CD8-positive, alpha-beta memory T cell (primary cell): ENCODE results near the gene CBFA2T2. TPM values are rescaled to one million over a fixed set of nuclear protein-coding genes. Genes with fewer than 3 reads are reported as not detected.

Experiments used
- CTCF ChIA-PET: fragments of 350-600 bp; sonication (Branson Sonifier 250); formaldehyde crosslinking; loops from one replicate; lab custom pipeline; 2021; ENCODE audit warnings: antibody characterized with exemption; lab: Charles Lee
- POLR2A ChIA-PET: fragments of 350-600 bp; sonication (Branson Sonifier 250); formaldehyde crosslinking; loops from one replicate; lab custom pipeline; 2021; ENCODE audit warnings: antibody characterized with exemption; lab: Charles Lee
- DNase-seq, 5 donors: peaks; one replicate each; pipeline versions ENCODE4 v3.0.0 to v3.0.0-alpha.2; 2020 to 2022; ENCODE audit warnings: mixed read lengths in 1 of 5
- H3K27ac ChIP-seq: one replicate; pipeline ENCODE4 v1.7.0; 2013; ENCODE audit warnings: low read depth, mild to moderate bottlenecking, low read length, moderate library complexity
- H3K27me3 ChIP-seq: 2 replicates; pipeline ENCODE4 v1.7.0; 2013; ENCODE audit warnings: low read length, mild to moderate bottlenecking; ENCODE audit not compliant: insufficient read depth, poor library complexity, severe bottlenecking
- H3K36me3 ChIP-seq: 2 replicates; pipeline ENCODE4 v1.7.0; 2013; ENCODE audit warnings: mild to moderate bottlenecking, low read length, moderate library complexity; ENCODE audit not compliant: insufficient read depth
- H3K4me1 ChIP-seq: 2 replicates; pipeline ENCODE4 v1.7.0; 2013; ENCODE audit warnings: mild to moderate bottlenecking, low read length, moderate library complexity; ENCODE audit not compliant: insufficient read depth
- H3K4me3 ChIP-seq: 2 replicates; pipeline ENCODE4 v1.7.0; 2013; ENCODE audit warnings: mild to moderate bottlenecking, low read length
- H3K9me3 ChIP-seq: 2 replicates; pipeline ENCODE4 v1.7.0; 2013; ENCODE audit warnings: mild to moderate bottlenecking, low read length
- H3K27ac Mint-ChIP-seq, 8 donors: one replicate each; pipeline ENCODE4 v1.8.0; 2020 to 2021; ENCODE audit warnings: mixed read lengths in 8 of 8, mild to moderate bottlenecking in 6 of 8, inconsistent platforms in 3 of 8, moderate library complexity in 3 of 8
- H3K27me3 Mint-ChIP-seq, 2 donors: one replicate each; pipeline ENCODE4 v1.8.0; 2020 to 2021; ENCODE audit warnings: mixed read lengths in 2 of 2, mild to moderate bottlenecking in 1 of 2, moderate library complexity in 1 of 2
- H3K36me3 Mint-ChIP-seq, 3 donors: one replicate each; pipeline ENCODE4 v1.8.0; 2020 to 2021; ENCODE audit warnings: mixed read lengths in 3 of 3, inconsistent platforms in 1 of 3, mild to moderate bottlenecking in 1 of 3
- H3K4me1 Mint-ChIP-seq, 3 donors: one replicate each; pipeline ENCODE4 v1.8.0; 2020 to 2021; ENCODE audit warnings: mixed read lengths in 3 of 3, inconsistent platforms in 1 of 3, mild to moderate bottlenecking in 1 of 3
- H3K4me3 Mint-ChIP-seq, 7 donors: one replicate each; pipeline ENCODE4 v1.8.0; 2020 to 2021; ENCODE audit warnings: mixed read lengths in 7 of 7, mild to moderate bottlenecking in 6 of 7, moderate library complexity in 4 of 7, inconsistent platforms in 2 of 7
- H3K9me3 Mint-ChIP-seq, 5 donors: one replicate each; pipeline ENCODE4 v1.8.0; 2020 to 2022; ENCODE audit warnings: mixed read lengths in 5 of 5, mild to moderate bottlenecking in 3 of 5, moderate library complexity in 2 of 5, inconsistent platforms in 1 of 5
- polyA plus RNA-seq: library from polyadenylated mRNA; unstranded; fragments of 300-500 nt; fragmentation: Illumina TruSeq; gene quantifications from one replicate; pipeline ENCODE4 v1.2.3, GENCODE V29; 2021
- total RNA-seq, 2 experiments: library from RNA; stranded (reverse); gene quantifications; one replicate each; pipeline ENCODE4 v1.2.3, GENCODE V29; 2021

CBFA2T2 gene
- total and polyA plus RNA-seq, 3 experiments from 2014 or later = 10.7 to 25.8 (median 11.9) TPM

DNA sequence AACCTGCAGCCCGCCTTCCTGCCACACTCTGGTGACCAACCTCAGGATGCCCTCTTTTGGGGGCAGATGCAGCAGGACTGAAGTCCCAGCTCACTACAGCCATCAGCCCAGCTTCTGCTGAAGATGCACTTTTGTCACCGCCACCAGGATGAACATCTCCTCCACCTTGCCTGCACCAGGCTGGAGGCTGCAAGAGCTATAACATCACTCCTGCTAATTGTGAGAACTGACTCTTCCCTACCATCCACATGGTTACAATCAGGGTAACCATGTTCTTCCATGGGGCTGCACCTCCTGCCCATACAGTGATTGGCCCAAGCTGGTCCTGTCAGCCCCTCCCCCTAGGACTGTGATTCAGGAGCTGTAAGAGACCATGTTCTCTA is 174.9 kb downstream of the CBFA2T2 start:
- Mint-ChIP-seq H3K9me3 (no peaks in the 10 kb centered on the region), H3K36me3 (peaks cover 0 to 5% (median 0%) of the 10 kb centered on the region in 3 donors), H3K27ac (peak overlapping the region; percentile 89 to 97 (median 94)), H3K4me3 (peak overlapping the region; percentile 81 to 93 (median 85)), H3K4me1 (peaks cover 34 to 54% (median 37%) of the 10 kb centered on the region in 3 donors), H3K27me3 (no peaks in the 10 kb centered on the region)
- no peaks in the 10 kb centered on the region for H3K36me3 ChIP-seq
- H3K4me3 ChIP-seq = no peak overlapping the region
- H3K9me3 ChIP-seq = no peaks in the 10 kb centered on the region
- DNase-seq = no peak
- ChIA-PET POLR2A (interaction anchor here (1.1 to 2.8 kb wide), 3 partner anchors 175 to 448 kb away, joined by 3 to 16 read pairs (median 7); partner anchors contain the start of genes CBFA2T2, EIF2S2 and SNTA1), CTCF (interaction anchor here (0.7 to 7.2 kb wide), 9 partner anchors 12 to 222 kb away, joined by 3 to 87 read pairs (median 5); partner anchors contain the start of genes CBFA2T2 and SNTA1)
- no peaks in the 10 kb centered on the region for H3K27me3 ChIP-seq
- peaks cover 33% of the 10 kb centered on the region for H3K4me1 ChIP-seq
- peak overlapping the region; percentile 89 for H3K27ac ChIP-seq

GRCh38 chr20:33666293-33667244 is 176.7 kb downstream of the CBFA2T2 start, which contains the start of gene ACTL10:
Gene ACTL10, plus strand, starts transcription at chr20:33666943. Its CDS starts 555 bp downstream, at chr20:33667498.
- peak; percentile 52 to 88 (median 72) for DNase-seq
- H3K9me3 ChIP-seq = no peaks in the 10 kb centered on the region
- Mint-ChIP-seq H3K4me3 (peak within 1 kb of the TSS; percentile 88 to 96 (median 94)), H3K36me3 (peaks cover 0 to 5% (median 0%) of the 10 kb centered on the region in 3 donors), H3K27ac (peak within 1 kb of the TSS; percentile 90 to 97 (median 94)), H3K4me1 (peaks cover 34 to 54% (median 37%) of the 10 kb centered on the region in 3 donors), H3K27me3 (no peaks in the 10 kb centered on the region), H3K9me3 (no peaks in the 10 kb centered on the region)
- H3K4me1 ChIP-seq = peaks cover 33% of the 10 kb centered on the region
- H3K36me3 ChIP-seq = no peaks in the 10 kb centered on the region
- peak within 1 kb of the TSS; percentile 77 for H3K4me3 ChIP-seq
- ChIA-PET POLR2A (interaction anchor here (0.5 to 4.4 kb wide), 10 partner anchors 12 to 223 kb away, joined by 3 to 24 read pairs (median 4); partner anchors contain the start of genes CBFA2T2, SNTA1 and ZNF341), CTCF (interaction anchor here (0.6 to 7.2 kb wide), 25 partner anchors 8 to 265 kb away, joined by 3 to 103 read pairs (median 5); partner anchors contain the start of genes CBFA2T2, CDK5RAP1, E2F1 and ZNF341)
- no peaks in the 10 kb centered on the region for H3K27me3 ChIP-seq
- H3K27ac ChIP-seq = peak within 1 kb of the TSS; percentile 43

DNA sequence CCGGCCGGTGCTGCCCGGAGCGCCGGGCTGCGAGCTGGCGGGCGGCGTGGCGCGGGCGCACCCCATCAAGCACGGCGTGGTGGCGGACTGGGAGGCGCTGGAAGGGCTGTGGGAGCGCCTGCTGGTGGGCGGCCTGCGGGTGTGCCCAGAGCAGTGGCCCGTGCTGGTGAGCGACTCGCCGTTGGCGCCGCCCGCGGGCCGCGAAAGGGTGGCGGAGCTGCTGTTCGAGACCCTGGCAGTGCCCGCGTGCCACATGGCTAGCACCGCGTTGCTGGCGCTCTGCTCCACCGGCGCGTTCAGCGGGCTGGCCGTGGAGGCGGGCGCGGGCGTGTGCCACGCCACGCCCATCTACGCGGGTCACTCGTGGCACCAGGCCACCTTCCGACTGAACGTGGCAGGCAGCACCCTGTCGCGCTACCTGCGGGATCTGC is 177.4 kb downstream of the CBFA2T2 start:
- ChIA-PET POLR2A (interaction anchor here (0.7 to 4.4 kb wide), 11 partner anchors 11 to 224 kb away, joined by 3 to 24 read pairs (median 5); partner anchors contain the start of genes CBFA2T2, SNTA1 and ZNF341), CTCF (interaction anchor here (0.6 to 7.2 kb wide), 37 partner anchors 7 to 266 kb away, joined by 3 to 103 read pairs (median 4); partner anchors contain the start of genes CBFA2T2, CDK5RAP1, E2F1 and PXMP4)
- Histone ChIP-seq H3K4me1 (peaks cover 33% of the 10 kb centered on the region), H3K36me3 (no peaks in the 10 kb centered on the region), H3K27ac (peak overlapping the region; percentile 43), H3K9me3 (no peaks in the 10 kb centered on the region), H3K4me3 (peak overlapping the region; percentile 77), H3K27me3 (no peaks in the 10 kb centered on the region)
- peak overlapping the region; percentile 69 to 94 (median 80) for H3K4me3 Mint-ChIP-seq
- H3K9me3 Mint-ChIP-seq = no peaks in the 10 kb centered on the region
- peaks cover 0 to 5% (median 0%) of the 10 kb centered on the region in 3 donors for H3K36me3 Mint-ChIP-seq
- peak; percentile 34 to 72 (median 41) for DNase-seq
- H3K27me3 Mint-ChIP-seq = no peaks in the 10 kb centered on the region
- H3K4me1 Mint-ChIP-seq = peaks cover 32 to 50% (median 41%) of the 10 kb centered on the region in 3 donors
- H3K27ac Mint-ChIP-seq = peak overlapping the region in 5 of 8 donors; percentile 15 to 75 (median 45)

DNA sequence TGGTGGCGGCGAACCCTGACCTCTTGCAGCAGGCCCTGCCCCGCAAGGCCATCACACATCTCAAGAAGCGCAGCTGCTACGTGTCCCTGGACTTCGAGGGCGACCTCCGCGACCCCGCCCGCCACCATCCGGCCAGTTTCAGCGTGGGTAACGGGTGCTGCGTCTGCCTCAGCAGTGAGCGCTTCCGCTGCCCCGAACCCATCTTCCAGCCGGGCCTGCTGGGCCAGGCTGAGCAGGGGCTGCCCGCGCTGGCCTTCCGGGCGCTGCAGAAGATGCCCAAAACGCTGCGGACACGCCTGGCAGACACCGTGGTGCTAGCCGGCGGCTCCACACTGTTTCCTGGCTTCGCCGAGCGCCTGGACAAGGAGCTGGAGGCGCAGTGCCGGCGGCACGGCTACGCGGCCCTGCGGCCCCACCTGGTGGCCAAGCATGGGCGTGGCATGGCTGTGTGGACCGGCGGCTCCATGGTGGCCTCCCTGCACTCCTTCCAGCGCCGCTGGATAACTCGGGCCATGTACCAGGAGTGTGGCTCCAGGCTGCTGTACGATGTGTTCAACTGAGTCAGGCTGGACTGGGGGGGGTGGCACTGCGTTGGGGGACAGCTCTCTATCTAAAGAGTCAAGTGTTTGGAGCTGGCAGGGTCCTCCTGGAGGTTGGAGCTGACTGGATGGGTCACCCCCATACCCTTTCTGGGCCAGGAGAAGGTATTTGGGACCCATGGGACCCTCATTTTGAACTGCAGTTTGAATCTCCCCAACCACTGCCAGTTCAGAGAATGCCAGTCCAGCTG is 178.0 kb downstream of the CBFA2T2 start:
- Histone ChIP-seq H3K9me3 (no peaks in the 10 kb centered on the region), H3K4me1 (peaks cover 30% of the 10 kb centered on the region), H3K27ac (no peak overlapping the region), H3K27me3 (no peaks in the 10 kb centered on the region), H3K36me3 (no peaks in the 10 kb centered on the region), H3K4me3 (peak overlapping the region; percentile 77)
- CTCF ChIA-PET = interaction anchor here (0.7 to 7.2 kb wide), 43 partner anchors 8 to 409 kb away, joined by 3 to 103 read pairs (median 4); partner anchors contain the start of genes CBFA2T2, CDK5RAP1, E2F1 and PXMP4
- POLR2A ChIA-PET = interaction anchor here (0.6 to 4.4 kb wide), 10 partner anchors 11 to 877 kb away, joined by 3 to 24 read pairs (median 5); partner anchors contain the start of genes CBFA2T2, SNTA1 and ZNF341
- Mint-ChIP-seq H3K4me3 (peak overlapping the region; percentile 69 to 94 (median 80)), H3K27me3 (no peaks in the 10 kb centered on the region), H3K27ac (peak overlapping the region in 7 of 8 donors; percentile 21 to 84 (median 57)), H3K9me3 (no peaks in the 10 kb centered on the region), H3K36me3 (peaks cover 0 to 5% (median 0%) of the 10 kb centered on the region in 3 donors), H3K4me1 (peaks cover 29 to 53% (median 40%) of the 10 kb centered on the region in 3 donors)
- peak; percentile 71 to 82 (median 76) for DNase-seq

GRCh38 chr20:33668466-33669155 is 178.7 kb downstream of the CBFA2T2 start:
- DNase-seq = no peak
- H3K9me3 Mint-ChIP-seq = no peaks in the 10 kb centered on the region
- H3K4me3 Mint-ChIP-seq = peak overlapping the region; percentile 35 to 94 (median 80)
- Histone ChIP-seq H3K9me3 (no peaks in the 10 kb centered on the region), H3K36me3 (no peaks in the 10 kb centered on the region), H3K27ac (no peak overlapping the region), H3K4me3 (no peak overlapping the region), H3K4me1 (peaks cover 34% of the 10 kb centered on the region), H3K27me3 (no peaks in the 10 kb centered on the region)
- no peaks in the 10 kb centered on the region for H3K27me3 Mint-ChIP-seq
- peaks cover 0 to 5% (median 0%) of the 10 kb centered on the region in 3 donors for H3K36me3 Mint-ChIP-seq
- ChIA-PET CTCF (interaction anchor here (0.7 to 7.2 kb wide), 32 partner anchors 13 to 404 kb away, joined by 3 to 103 read pairs (median 5); partner anchors contain the start of genes CBFA2T2, CDK5RAP1, E2F1 and PXMP4), POLR2A (interaction anchor here (0.6 to 4.4 kb wide), 7 partner anchors 10 to 878 kb away, joined by 3 to 24 read pairs (median 5); partner anchors contain the start of genes CBFA2T2 and SNTA1)
- H3K4me1 Mint-ChIP-seq = peaks cover 33 to 54% (median 41%) of the 10 kb centered on the region in 3 donors
- peak overlapping the region in 6 of 8 donors; percentile 21 to 68 (median 56) for H3K27ac Mint-ChIP-seq

GRCh38 chr20:33669224-33669623 is 179.3 kb downstream of the CBFA2T2 start:
- H3K4me1 Mint-ChIP-seq = peaks cover 31 to 52% (median 42%) of the 10 kb centered on the region in 3 donors
- peaks cover 32% of the 10 kb centered on the region for H3K4me1 ChIP-seq
- CTCF ChIA-PET = interaction anchor here (1.4 to 7.2 kb wide), 12 partner anchors 12 to 268 kb away, joined by 3 to 103 read pairs (median 14); partner anchors contain the start of genes CBFA2T2, CDK5RAP1, PXMP4 and ZNF341

More at GRCh38 chr20:33669224-33669623, 179.3 kb downstream of the CBFA2T2 start:
- POLR2A ChIA-PET = interaction anchor here (0.5 to 4.4 kb wide), 2 partner anchors 9 to 61 kb away, joined by 4 to 24 read pairs; no protein-coding TSS in a partner anchor
- no peaks in the 10 kb centered on the region for H3K9me3 Mint-ChIP-seq
- H3K4me3 Mint-ChIP-seq = peak overlapping the region in 1 of 7 donors; percentile 87
- Histone ChIP-seq H3K4me3 (no peak overlapping the region), H3K9me3 (no peaks in the 10 kb centered on the region), H3K27me3 (no peaks in the 10 kb centered on the region), H3K36me3 (no peaks in the 10 kb centered on the region), H3K27ac (no peak overlapping the region)
- H3K27me3 Mint-ChIP-seq = no peaks in the 10 kb centered on the region
- no peak for DNase-seq
- peaks cover 0 to 7% (median 0%) of the 10 kb centered on the region in 3 donors for H3K36me3 Mint-ChIP-seq
- peak overlapping the region in 2 of 8 donors; percentile 26 to 68 for H3K27ac Mint-ChIP-seq
